SK-N-SH (cell line): ENCODE measurements around the gene GULP1.

Source experiments
- CTCF ChIP-seq: fragments of 200-600 bp; sonication (generic); IDR thresholded peaks from 2 replicates; pipeline ENCODE4 v1.6.1; 2017; ENCODE audit warnings: antibody characterized with exemption, mild to moderate bottlenecking, moderate library complexity
- EP300 ChIP-seq, 2 experiments: IDR thresholded peaks; 2 replicates each; pipeline versions ENCODE4 v1.4.0 to v1.6.1; 2012; ENCODE audit warnings: borderline replicate concordance in 1 of 2, low read depth in 1 of 2, low read length in 1 of 2
- EZH2phosphoT487 ChIP-seq: fragments of 200-600 bp; sonication (generic); IDR thresholded peaks from 2 replicates; pipeline ENCODE4 v1.6.1; 2017; ENCODE audit warnings: low read depth, mixed run types, mild to moderate bottlenecking, antibody characterized with exemption, moderate library complexity, borderline replicate concordance
- FOXJ3 ChIP-seq: sonication (generic); formaldehyde crosslinking; IDR thresholded peaks from 2 replicates; pipeline ENCODE4 v1.5.1; 2020; ENCODE audit warnings: mild to moderate bottlenecking, missing genetic modification reagents
- FOXM1 ChIP-seq: IDR thresholded peaks from 2 replicates; pipeline ENCODE4 v1.4.0; 2012; ENCODE audit warnings: low read depth, mild to moderate bottlenecking
- GABPA ChIP-seq: IDR thresholded peaks from 2 replicates; pipeline ENCODE4 v1.4.0; 2012; ENCODE audit warnings: low read depth, mild to moderate bottlenecking
- MXI1 ChIP-seq: IDR thresholded peaks from 2 replicates; pipeline ENCODE4 v1.6.1; 2012; ENCODE audit warnings: mild to moderate bottlenecking, low read depth, low read length, improper control_type of control experiment
- POLR2AphosphoS5 ChIP-seq: IDR thresholded peaks from 2 replicates; pipeline ENCODE4 v1.6.1; 2012; ENCODE audit warnings: low read depth, low read length
- RXRA ChIP-seq: IDR thresholded peaks from 2 replicates; pipeline ENCODE4 v1.4.0; 2012; ENCODE audit warnings: low read depth, mild to moderate bottlenecking, borderline replicate concordance
- SMC3 ChIP-seq: IDR thresholded peaks from 2 replicates; pipeline ENCODE4 v1.6.1; 2012; ENCODE audit warnings: low read depth, low read length, improper control_type of control experiment
- TF ChIP-seq, protein P1 (sequence below): IDR thresholded peaks from 2 replicates; pipeline ENCODE4 v1.4.0; 2012; ENCODE audit warnings: low read depth, borderline replicate concordance
- TF ChIP-seq, protein P2 (sequence below): IDR thresholded peaks from 2 replicates; pipeline ENCODE4 v1.4.0; 2012; ENCODE audit warnings: low read depth

- TF ChIP-seq EZH2phosphoT487 (no peak), CTCF (no peak), FOXJ3 (CRISPR knock-in tag) (no peak), SMC3 (no peak), GABPA (no peak), EP300 (IDR thresholded peaks at IDR 0.05; ENCODE audit: borderline replicate concordance in 1 of 2, low read depth in 1 of 2, low read length in 1 of 2) (no peak), FOXM1 (no peak), POLR2AphosphoS5 (no peak), MXI1 (no peak), RXRA (no peak)
- TF ChIP-seq, protein P1, sequence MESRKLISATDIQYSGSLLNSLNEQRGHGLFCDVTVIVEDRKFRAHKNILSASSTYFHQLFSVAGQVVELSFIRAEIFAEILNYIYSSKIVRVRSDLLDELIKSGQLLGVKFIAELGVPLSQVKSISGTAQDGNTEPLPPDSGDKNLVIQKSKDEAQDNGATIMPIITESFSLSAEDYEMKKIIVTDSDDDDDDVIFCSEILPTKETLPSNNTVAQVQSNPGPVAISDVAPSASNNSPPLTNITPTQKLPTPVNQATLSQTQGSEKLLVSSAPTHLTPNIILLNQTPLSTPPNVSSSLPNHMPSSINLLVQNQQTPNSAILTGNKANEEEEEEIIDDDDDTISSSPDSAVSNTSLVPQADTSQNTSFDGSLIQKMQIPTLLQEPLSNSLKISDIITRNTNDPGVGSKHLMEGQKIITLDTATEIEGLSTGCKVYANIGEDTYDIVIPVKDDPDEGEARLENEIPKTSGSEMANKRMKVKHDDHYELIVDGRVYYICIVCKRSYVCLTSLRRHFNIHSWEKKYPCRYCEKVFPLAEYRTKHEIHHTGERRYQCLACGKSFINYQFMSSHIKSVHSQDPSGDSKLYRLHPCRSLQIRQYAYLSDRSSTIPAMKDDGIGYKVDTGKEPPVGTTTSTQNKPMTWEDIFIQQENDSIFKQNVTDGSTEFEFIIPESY = no peak
- TF ChIP-seq, protein P2, sequence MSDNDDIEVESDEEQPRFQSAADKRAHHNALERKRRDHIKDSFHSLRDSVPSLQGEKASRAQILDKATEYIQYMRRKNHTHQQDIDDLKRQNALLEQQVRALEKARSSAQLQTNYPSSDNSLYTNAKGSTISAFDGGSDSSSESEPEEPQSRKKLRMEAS = no peak
Measured at GRCh38 chr2:188440849-188441248, 149.2 kb downstream of the GULP1 start.
